ENCODE data around the gene GRIA4.

Gene GRIA4

DNA sequence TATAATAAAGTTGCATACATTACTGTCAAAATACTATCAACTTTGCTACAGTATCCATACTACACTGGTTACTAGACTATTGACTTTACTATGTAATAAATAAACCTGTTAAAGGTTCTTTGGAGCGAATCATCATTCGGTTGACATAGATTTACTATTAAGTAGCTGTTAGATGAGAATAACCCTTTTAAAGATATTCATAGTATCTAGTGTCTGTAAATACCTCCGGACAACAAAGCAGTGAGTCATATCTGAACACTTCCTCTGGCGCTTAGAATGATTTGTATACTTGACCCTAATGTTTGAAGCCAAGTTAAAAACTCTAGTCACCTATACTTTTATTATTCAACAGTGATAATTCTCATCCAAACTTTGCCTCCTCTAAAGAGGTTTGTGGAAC, 327.5 kb downstream of the GRIA4 start:
- TF ChIP-seq REST (IDR thresholded peaks at IDR 0.05; ENCODE audit: insufficient read depth in 1 of 2, low read depth in 2 of 2, low read length in 2 of 2) (no peak), FOXP2 (optimal IDR thresholded peaks at IDR 0.05; ENCODE audit: borderline replicate concordance, extremely low read depth, extremely low read length, insufficient read depth) (no peak), SIN3A (IDR thresholded peaks at IDR 0.05; ENCODE audit: borderline replicate concordance, insufficient read depth, low read length) (no peak), TAF1 (IDR thresholded peaks at IDR 0.05; ENCODE audit: borderline replicate concordance, insufficient read depth, low read length) (no peak), POLR2AphosphoS5 (IDR thresholded peaks at IDR 0.05; ENCODE audit: low read depth, low read length) (no peak)

- TF ChIP-seq SIN3A (IDR thresholded peaks at IDR 0.05; ENCODE audit: borderline replicate concordance, insufficient read depth, low read length) (no peak), POLR2AphosphoS5 (IDR thresholded peaks at IDR 0.05; ENCODE audit: low read depth, low read length) (no peak), REST (IDR thresholded peaks at IDR 0.05; ENCODE audit: insufficient read depth in 1 of 2, low read depth in 2 of 2, low read length in 2 of 2) (no peak), FOXP2 (optimal IDR thresholded peaks at IDR 0.05; ENCODE audit: borderline replicate concordance, extremely low read depth, extremely low read length, insufficient read depth) (no peak), TAF1 (IDR thresholded peaks at IDR 0.05; ENCODE audit: borderline replicate concordance, insufficient read depth, low read length) (no peak)
Observed at GRCh38 chr11:105937738-105938137, 327.9 kb downstream of the GRIA4 start.

DNA sequence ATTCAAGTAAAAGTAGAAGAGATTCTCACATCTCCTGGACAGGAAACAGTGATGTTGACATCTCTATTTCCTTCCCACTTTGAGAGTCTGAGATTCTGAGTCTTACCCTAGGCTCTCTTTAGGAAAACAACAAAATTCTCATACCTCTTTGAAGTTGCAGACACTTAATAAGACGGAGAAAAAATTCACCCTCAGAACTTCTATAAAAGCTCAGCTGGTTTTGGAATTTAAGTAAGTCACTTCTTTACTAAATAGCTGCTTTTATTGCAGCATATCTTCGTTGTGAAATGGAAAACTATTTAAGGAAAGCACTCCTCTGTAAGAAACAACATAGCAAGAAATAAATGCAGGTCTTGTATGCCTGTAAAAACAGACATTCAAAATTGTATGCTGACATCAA, 333.0 kb downstream of the GRIA4 start:
- TF ChIP-seq REST (IDR thresholded peaks at IDR 0.05; ENCODE audit: insufficient read depth in 1 of 2, low read depth in 2 of 2, low read length in 2 of 2) (no peak), POLR2AphosphoS5 (IDR thresholded peaks at IDR 0.05; ENCODE audit: low read depth, low read length) (no peak), TAF1 (IDR thresholded peaks at IDR 0.05; ENCODE audit: borderline replicate concordance, insufficient read depth, low read length) (no peak), SIN3A (IDR thresholded peaks at IDR 0.05; ENCODE audit: borderline replicate concordance, insufficient read depth, low read length) (no peak), FOXP2 (optimal IDR thresholded peaks at IDR 0.05; ENCODE audit: borderline replicate concordance, extremely low read depth, extremely low read length, insufficient read depth) (no peak)

GRCh38 chr11:105948918-105949590, 339.2 kb downstream of the GRIA4 start:
- TF ChIP-seq POLR2AphosphoS5 (IDR thresholded peaks at IDR 0.05; ENCODE audit: low read depth, low read length) (no peak), FOXP2 (optimal IDR thresholded peaks at IDR 0.05; ENCODE audit: borderline replicate concordance, extremely low read depth, extremely low read length, insufficient read depth) (no peak), REST (IDR thresholded peaks at IDR 0.05; ENCODE audit: insufficient read depth in 1 of 2, low read depth in 2 of 2, low read length in 2 of 2) (no peak), TAF1 (IDR thresholded peaks at IDR 0.05; ENCODE audit: borderline replicate concordance, insufficient read depth, low read length) (no peak), SIN3A (IDR thresholded peaks at IDR 0.05; ENCODE audit: borderline replicate concordance, insufficient read depth, low read length) (no peak)

All from PFSK-1 (cell line).